Measurements from ENCODE around the gene TIAM2. TPM values are rescaled to one million over a fixed set of nuclear protein-coding genes. Genes with fewer than 3 reads are reported as not detected.

The TIAM2 gene
- total and polyA plus RNA-seq, 12 donors: 4.3 to 22.5 (median 11.8) TPM

GRCh38 chr6:154991207-154991606 lies 3.9 kb upstream of the TIAM2 start:
- ATAC-seq (no peak), DNase-seq (no peak)
- Histone ChIP-seq H3K27ac (no peak overlapping the region), H3K4me1 (peaks cover 0 to 15% (median 7%) of the 10 kb centered on the region in 9 donors), H3K4me3 (no peak overlapping the region), H3K36me3 (no peaks in the 10 kb centered on the region), H3K9me3 (no peaks in the 10 kb centered on the region), H3K27me3 (peaks cover 0 to 23% (median 8%) of the 10 kb centered on the region in 7 donors)
- intact Hi-C loops (cut with DNase I): no loop called here
- TF ChIP-seq CTCF (IDR thresholded peaks at IDR 0.05): no peak
- 47 to 48% methylated on average over 4 of the region's 4 CpGs for WGBS, 2 donors

- peaks cover 0 to 11% (median 7%) of the 10 kb centered on the region in 9 donors for H3K4me1 ChIP-seq
- intact Hi-C loops (cut with DNase I): loop anchor here in 1 of 10 donors (2.0 kb wide), 1 partner anchor 72 kb away; no protein-coding TSS in a partner anchor
- no peaks in the 10 kb centered on the region for H3K36me3 ChIP-seq
- peaks cover 0 to 41% (median 12%) of the 10 kb centered on the region in 7 donors for H3K27me3 ChIP-seq
- H3K4me3 ChIP-seq: no peak overlapping the region
- DNase-seq: no peak
- H3K9me3 ChIP-seq: no peaks in the 10 kb centered on the region
- no peak for TF ChIP-seq CTCF (IDR thresholded peaks at IDR 0.05)
- WGBS, 2 donors: 89 to 91% methylated on average over 6 of the region's 6 CpGs
- no peak for ATAC-seq
- H3K27ac ChIP-seq: no peak overlapping the region
Observed at GRCh38 chr6:154993026-154993425, 2.1 kb upstream of the TIAM2 start.

GRCh38 chr6:154993710-154994109 lies 1.4 kb upstream of the TIAM2 start:
- H3K27ac ChIP-seq: no peak overlapping the region
- H3K9me3 ChIP-seq: no peaks in the 10 kb centered on the region
- no peak overlapping the region for H3K4me3 ChIP-seq
- peaks cover 0 to 47% (median 19%) of the 10 kb centered on the region in 7 donors for H3K27me3 ChIP-seq
- TF ChIP-seq CTCF (IDR thresholded peaks at IDR 0.05): no peak
- no peaks in the 10 kb centered on the region for H3K36me3 ChIP-seq
- H3K4me1 ChIP-seq: peaks cover 0 to 11% (median 7%) of the 10 kb centered on the region in 9 donors
- ATAC-seq (peak in 1 of 8 donors; percentile 31), DNase-seq (no peak)
- 93 to 96% methylated on average over 13 of the region's 13 CpGs for WGBS, 2 donors
- intact Hi-C loops (cut with DNase I): loop anchor here in 1 of 10 donors (2.0 kb wide), 1 partner anchor 71 kb away; no protein-coding TSS in a partner anchor

- H3K27me3 ChIP-seq: peaks cover 0 to 48% (median 23%) of the 10 kb centered on the region in 7 donors
- 11 to 15% methylated on average over 30 to 32 of the region's 32 CpGs for WGBS, 2 donors
- no peak for ATAC-seq
Observed at GRCh38 chr6:154994836-154995253, 270 bp upstream of the TIAM2 start.

More at GRCh38 chr6:154994836-154995253, 270 bp upstream of the TIAM2 start:
- peak overlapping the region in 9 of 10 donors; percentile 51 to 66 (median 58) for H3K4me3 ChIP-seq
- H3K4me1 ChIP-seq: peaks cover 0 to 11% (median 7%) of the 10 kb centered on the region in 9 donors
- no peak for DNase-seq
- no peak for TF ChIP-seq CTCF (IDR thresholded peaks at IDR 0.05)
- H3K27ac ChIP-seq: no peak overlapping the region
- no peaks in the 10 kb centered on the region for H3K9me3 ChIP-seq
- intact Hi-C loops (cut with DNase I): no loop called here
- H3K36me3 ChIP-seq: no peaks in the 10 kb centered on the region
